Ovary (tissue), 10 donors: ENCODE results near the gene PRDM12. TPM values are rescaled to one million over a fixed set of nuclear protein-coding genes. Genes with fewer than 3 reads are reported as not detected.

Experiments
- DNase-seq, 5 donors: peaks; one replicate each; pipeline ENCODE4 v3.0.0-alpha.2; 2019 to 2020
- H3K27ac ChIP-seq, 2 donors: fragments of 200-600 bp; one replicate each; pipeline versions ENCODE4 v1.5.1 to v1.8.0; 2019 to 2022
- H3K27me3 ChIP-seq: fragments of 200-600 bp; one replicate; pipeline ENCODE4 v1.8.0; 2022
- H3K36me3 ChIP-seq: fragments of 200-600 bp; sonication (generic); one replicate; pipeline ENCODE4 v1.5.1; 2019
- H3K4me1 ChIP-seq: one replicate; pipeline ENCODE4 v1.8.1; 2013; ENCODE audit warnings: mild to moderate bottlenecking, moderate library complexity; ENCODE audit not compliant: insufficient read depth
- H3K4me3 ChIP-seq: fragments of 200-600 bp; sonication (generic); one replicate; pipeline ENCODE4 v1.5.1; 2017
- H3K9me3 ChIP-seq, 2 donors: fragments of 200-600 bp in 1 of 2; sonication (generic) in 1 of 2; one replicate each; pipeline versions ENCODE4 v1.5.1 to v1.8.1; 2013 to 2019; ENCODE audit warnings: mild to moderate bottlenecking in 1 of 2, moderate library complexity in 1 of 2
- EP300 ChIP-seq: sonication (generic); formaldehyde crosslinking; IDR thresholded peaks from one replicate; pipeline ENCODE4 v1.6.1; 2017; ENCODE audit warnings: antibody characterized with exemption
- POLR2A ChIP-seq: fragments of 450-650 bp; IDR thresholded peaks from one replicate; pipeline ENCODE4 v1.6.1; 2017; ENCODE audit warnings: antibody characterized with exemption, mild to moderate bottlenecking, moderate library complexity
- WGBS, 3 donors: extraction: QIAGEN DNeasy Blood & Tissue Kit in 1 of 3; methylation state at CpG; one replicate each; pipeline versions ENCODE4 v1.1.5 to v1.1.7; 2013 to 2017; 5-methylcytosine and 5-hydroxymethylcytosine counted together
- intact Hi-C, 4 donors: fragments of 100-400 bp; cut with DNase I; formaldehyde crosslinking; loops; one replicate each; pipeline versions ENCODE4 v1.11.0 to v1.15.1; 2022 to 2023
- long read RNA-seq, 3 donors: library from polyadenylated mRNA in 2 of 3; unstranded in 2 of 3; transcript quantifications; one replicate each; pipeline ENCODE4 v2.0.0 and lab custom pipeline, GENCODE V29; 2021 to 2026
- polyA plus RNA-seq, 2 donors: library from polyadenylated mRNA; stranded (reverse); fragments of 200-250 nt in 1 of 2; fragments of 350-450 nt in 1 of 2; fragmentation: Illumina TruSeq in 1 of 2; extraction: RNeasy Lipid Tissue Mini Kit (QIAGEN cat#74804) in 1 of 2; gene quantifications; one replicate each; pipeline ENCODE4 v1.2.3, GENCODE V29; 2013 to 2014
- total RNA-seq, 7 donors: library from RNA; depleted of rRNA in 2 of 7; stranded (reverse); fragments of >200 nt in 2 of 7; fragmentation: NEBNext Ultra II Directional in 3 of 7; extraction: Animal tissue kit (Norgen Biotek cat#: 25700) in 3 of 7; gene quantifications; one replicate each; pipeline versions ENCODE4 v1.1.0 to v1.2.4, GENCODE V29; 2016 to 2023
- TF ChIP-seq, protein P1 (sequence below), 3 donors: fragments of 450-650 bp in 2 of 3; fragments of 200-600 bp in 1 of 3; IDR thresholded peaks; one replicate each; pipeline versions ENCODE4 v1.5.1 to v1.8.0; 2016 to 2022; ENCODE audit warnings: antibody characterized with exemption in 3 of 3, mild to moderate bottlenecking in 1 of 3
- donor health status: DM: no; HTN: no; CAD: no; lungs with moderate emphysema.
- donor health status: DM: no; HTN: no; CAD: no.
- donor health status: Bipolar disorder and iron deficiency.
- donor health status: DM: yes; HTN: yes; CAD: no.
- donor health status: DM: no; HTN: no; CAD: no.
- donor health status: DM: yes; HTN: yes; CAD: no.

PRDM12 gene
- total RNA-seq (not detected), polyA plus RNA-seq (not detected)
- long read RNA-seq, donor 1, result 0 reads
- long read RNA-seq, donor 2, result 0 reads
- long read RNA-seq, donor 3, result 0 reads

DNA sequence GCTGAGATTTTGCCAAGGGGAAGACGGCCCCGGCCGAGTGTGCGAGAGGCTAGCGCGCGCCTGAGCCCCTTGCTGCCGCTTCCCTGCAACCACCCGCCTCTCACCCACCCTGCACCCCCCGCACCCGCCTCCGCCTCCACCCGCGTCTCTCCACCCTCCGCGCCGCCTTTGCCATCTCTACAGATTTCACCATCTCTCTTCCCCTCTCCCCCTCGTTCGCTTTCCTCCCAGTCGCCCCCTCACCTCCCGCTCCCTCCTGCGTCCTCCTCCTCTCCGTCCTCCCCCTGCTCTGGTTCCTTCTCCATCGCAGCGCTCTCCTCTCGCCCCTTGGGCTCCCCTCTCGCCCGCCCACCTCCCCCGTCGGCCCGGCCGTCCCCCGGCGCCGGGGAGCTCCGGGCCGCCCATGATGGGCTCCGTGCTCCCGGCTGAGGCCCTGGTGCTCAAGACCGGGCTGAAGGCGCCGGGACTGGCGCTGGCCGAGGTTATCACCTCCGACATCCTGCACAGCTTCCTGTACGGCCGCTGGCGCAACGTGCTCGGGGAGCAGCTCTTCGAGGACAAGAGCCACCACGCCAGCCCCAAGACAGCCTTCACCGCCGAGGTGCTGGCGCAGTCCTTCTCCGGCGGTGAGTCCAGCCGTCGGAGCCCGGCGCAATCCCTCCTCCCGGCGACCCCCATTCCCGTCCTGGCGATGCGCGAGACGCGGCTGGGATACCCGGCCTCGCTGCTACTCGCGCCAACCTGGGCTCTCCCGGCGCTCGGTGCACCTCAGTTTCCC lies at the start of gene PRDM12:
Gene PRDM12, plus strand, starts transcription at position 344 of the 778 bp plus-strand sequence. Its CDS starts 60 bp downstream, at position 404.
- intact Hi-C loops, result no loop called here
- no peak within 1 kb of the TSS for H3K4me3 ChIP-seq
- TF ChIP-seq, protein P1, sequence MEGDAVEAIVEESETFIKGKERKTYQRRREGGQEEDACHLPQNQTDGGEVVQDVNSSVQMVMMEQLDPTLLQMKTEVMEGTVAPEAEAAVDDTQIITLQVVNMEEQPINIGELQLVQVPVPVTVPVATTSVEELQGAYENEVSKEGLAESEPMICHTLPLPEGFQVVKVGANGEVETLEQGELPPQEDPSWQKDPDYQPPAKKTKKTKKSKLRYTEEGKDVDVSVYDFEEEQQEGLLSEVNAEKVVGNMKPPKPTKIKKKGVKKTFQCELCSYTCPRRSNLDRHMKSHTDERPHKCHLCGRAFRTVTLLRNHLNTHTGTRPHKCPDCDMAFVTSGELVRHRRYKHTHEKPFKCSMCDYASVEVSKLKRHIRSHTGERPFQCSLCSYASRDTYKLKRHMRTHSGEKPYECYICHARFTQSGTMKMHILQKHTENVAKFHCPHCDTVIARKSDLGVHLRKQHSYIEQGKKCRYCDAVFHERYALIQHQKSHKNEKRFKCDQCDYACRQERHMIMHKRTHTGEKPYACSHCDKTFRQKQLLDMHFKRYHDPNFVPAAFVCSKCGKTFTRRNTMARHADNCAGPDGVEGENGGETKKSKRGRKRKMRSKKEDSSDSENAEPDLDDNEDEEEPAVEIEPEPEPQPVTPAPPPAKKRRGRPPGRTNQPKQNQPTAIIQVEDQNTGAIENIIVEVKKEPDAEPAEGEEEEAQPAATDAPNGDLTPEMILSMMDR (IDR thresholded peaks at IDR 0.05), result no peak
- TF ChIP-seq POLR2A, result no peak
- no peak for TF ChIP-seq EP300
- peaks cover 13% of the 10 kb centered on the region for H3K27me3 ChIP-seq
- peaks cover 8% of the 10 kb centered on the region for H3K4me1 ChIP-seq
- H3K36me3 ChIP-seq, result no peaks in the 10 kb centered on the region
- H3K27ac ChIP-seq, result no peak within 1 kb of the TSS
- no peak for DNase-seq
- H3K9me3 ChIP-seq, result no peaks in the 10 kb centered on the region
- 1 to 2% (median 2%) methylated on average over 58 to 76 of the region's 76 CpGs for WGBS, 3 donors

DNA sequence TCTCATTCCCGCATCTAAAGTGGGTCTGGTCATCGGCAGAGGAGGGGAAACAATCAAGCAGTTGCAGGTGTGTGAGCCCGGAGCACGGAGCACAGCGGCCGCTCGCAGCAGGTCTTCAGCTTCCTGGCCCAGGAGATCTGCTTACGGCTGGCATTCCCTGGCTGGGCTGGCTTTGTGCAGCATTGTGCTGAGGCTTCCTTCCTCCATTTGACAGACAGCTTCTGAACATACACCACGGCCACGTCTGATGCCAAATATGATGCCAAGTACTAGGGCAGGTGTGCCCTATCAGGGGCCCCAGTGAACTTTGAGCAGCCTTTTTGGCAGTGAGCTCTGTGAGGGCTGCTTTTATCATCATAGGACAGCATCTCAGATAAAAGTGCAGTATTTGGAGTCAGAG lies 47.9 kb upstream of the PRDM12 start:
- Histone ChIP-seq H3K27ac (no peak overlapping the region), H3K4me3 (no peak overlapping the region), H3K9me3 (no peaks in the 10 kb centered on the region), H3K27me3 (no peaks in the 10 kb centered on the region), H3K4me1 (no peaks in the 10 kb centered on the region), H3K36me3 (no peaks in the 10 kb centered on the region)
- intact Hi-C loops, result no loop called here
- no peak for TF ChIP-seq POLR2A
- TF ChIP-seq EP300, result no peak
- TF ChIP-seq, protein P1 (IDR thresholded peaks at IDR 0.05), result no peak
- DNase-seq, result no peak
- WGBS, 3 donors, result 86 to 90% (median 89%) methylated on average over 10 of the region's 10 CpGs

DNA sequence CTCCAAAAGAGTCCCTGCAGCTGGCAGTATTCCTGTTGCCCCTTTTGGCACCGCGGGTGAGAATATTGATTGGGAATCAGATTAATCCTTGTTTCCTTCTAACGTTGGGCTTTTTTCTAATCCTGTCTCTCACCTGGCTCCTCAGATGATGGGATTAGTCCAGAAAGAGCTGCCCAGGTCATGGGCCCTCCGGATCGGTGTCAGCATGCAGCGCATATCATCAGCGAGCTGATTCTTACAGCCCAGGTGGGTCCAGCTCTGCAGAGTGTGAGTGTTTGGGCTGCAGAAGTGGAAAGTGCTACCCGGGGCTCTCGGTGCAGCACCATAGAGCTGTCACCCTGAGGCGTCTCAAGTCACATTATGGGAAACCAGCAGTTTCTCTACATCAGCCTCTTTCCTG lies 40.9 kb upstream of the PRDM12 start:
- DNase-seq, result no peak
- no peaks in the 10 kb centered on the region for H3K4me1 ChIP-seq
- H3K27ac ChIP-seq, result no peak overlapping the region
- WGBS, 3 donors, result 88 to 90% (median 89%) methylated on average over 10 of the region's 10 CpGs
- H3K9me3 ChIP-seq, result no peaks in the 10 kb centered on the region
- intact Hi-C loops, result no loop called here
- TF ChIP-seq POLR2A (no peak), EP300 (no peak)
- TF ChIP-seq, protein P1 (IDR thresholded peaks at IDR 0.05), result no peak
- no peaks in the 10 kb centered on the region for H3K36me3 ChIP-seq
- no peak overlapping the region for H3K4me3 ChIP-seq
- H3K27me3 ChIP-seq, result no peaks in the 10 kb centered on the region

DNA sequence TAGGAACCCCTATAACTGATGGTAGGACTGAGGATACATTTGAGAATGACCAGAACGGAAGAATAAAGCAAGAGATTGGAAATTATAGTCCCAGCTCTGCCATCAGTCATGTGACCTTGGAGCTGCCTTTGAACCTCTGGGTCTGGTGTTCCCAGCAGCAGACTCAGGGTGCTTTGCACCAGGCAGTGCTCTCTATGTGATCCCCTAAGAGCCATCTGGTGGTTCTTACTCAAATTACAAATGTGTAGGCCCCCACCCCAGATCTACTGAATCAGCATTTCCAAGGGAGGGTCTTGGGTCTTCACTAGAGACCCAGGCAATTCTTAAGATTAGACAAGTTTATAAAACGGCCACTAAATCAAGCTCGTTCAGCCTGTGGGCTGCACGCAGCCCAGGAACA lies 40.2 kb upstream of the PRDM12 start:
- WGBS, 3 donors, result 84 to 88% (median 86%) methylated on average over 4 of the region's 4 CpGs
- DNase-seq, result no peak
- H3K36me3 ChIP-seq, result no peaks in the 10 kb centered on the region
- no peak overlapping the region for H3K27ac ChIP-seq
- intact Hi-C loops, result no loop called here
- no peaks in the 10 kb centered on the region for H3K9me3 ChIP-seq
- no peaks in the 10 kb centered on the region for H3K27me3 ChIP-seq
- H3K4me1 ChIP-seq, result no peaks in the 10 kb centered on the region
- TF ChIP-seq, protein P1 (IDR thresholded peaks at IDR 0.05), result no peak
- TF ChIP-seq EP300, result no peak
- no peak for TF ChIP-seq POLR2A
- H3K4me3 ChIP-seq, result no peak overlapping the region
